ENCODE results near the gene CCNJL.

The CCNJL gene

GRCh38 chr5:160330212-160330611, 17.8 kb upstream of the CCNJL start:
- DNase-seq: no peak

- no peak for DNase-seq
Measured at GRCh38 chr5:160327818-160328217, 15.5 kb upstream of the CCNJL start.

GRCh38 chr5:160326981-160327380, 14.6 kb upstream of the CCNJL start:
- DNase-seq: no peak

GRCh38 chr5:160325716-160326115, 13.4 kb upstream of the CCNJL start:
- DNase-seq: no peak

GRCh38 chr5:160324886-160325285, 12.5 kb upstream of the CCNJL start:
- no peak for DNase-seq

- DNase-seq: no peak
Measured at GRCh38 chr5:160318409-160318808, 6.0 kb upstream of the CCNJL start.

- no peak for DNase-seq
Measured at GRCh38 chr5:160317434-160317833, 5.1 kb upstream of the CCNJL start.

- no peak for DNase-seq
Measured at GRCh38 chr5:160315968-160316367, 3.6 kb upstream of the CCNJL start.

GRCh38 chr5:160312960-160313727, 780 bp upstream of the CCNJL start:
- no peak for DNase-seq

GRCh38 chr5:160311491-160312133, 752 bp downstream of the CCNJL start:
- no peak for DNase-seq

- DNase-seq: no peak
Measured at GRCh38 chr5:160310552-160311295, 1.6 kb downstream of the CCNJL start.

GRCh38 chr5:160310140-160310539, 2.2 kb downstream of the CCNJL start:
- no peak for DNase-seq

GRCh38 chr5:160306696-160307095, 5.7 kb downstream of the CCNJL start:
- DNase-seq: no peak

- DNase-seq: no peak
Measured at GRCh38 chr5:160305319-160305718, 7.0 kb downstream of the CCNJL start.

GRCh38 chr5:160303690-160304089, 8.7 kb downstream of the CCNJL start:
- no peak for DNase-seq

- no peak for DNase-seq
Measured at GRCh38 chr5:160298189-160298588, 14.2 kb downstream of the CCNJL start.

- DNase-seq: no peak
Measured at GRCh38 chr5:160297776-160298175, 14.6 kb downstream of the CCNJL start.

- DNase-seq: no peak
Measured at GRCh38 chr5:160297004-160297403, 15.4 kb downstream of the CCNJL start.

- DNase-seq: no peak
Measured at GRCh38 chr5:160296496-160296895, 15.9 kb downstream of the CCNJL start.

- DNase-seq: no peak
Measured at GRCh38 chr5:160293901-160294561, 18.3 kb downstream of the CCNJL start.

- DNase-seq: no peak
Measured at GRCh38 chr5:160293386-160293785, 19.0 kb downstream of the CCNJL start.

- no peak for DNase-seq
Measured at GRCh38 chr5:160291467-160291866, 20.9 kb downstream of the CCNJL start.

GRCh38 chr5:160290751-160291150, 21.6 kb downstream of the CCNJL start:
- DNase-seq: no peak

Measured in hippocampal formation (tissue), 2 donors.